Measurements from ENCODE around the gene CAPN11.

- TF ChIP-seq CTCF (IDR thresholded peaks at IDR 0.05) (no peak), POLR2A (IDR thresholded peaks at IDR 0.05) (no peak)
These were observed 25.4 kb upstream of the CAPN11 start for GRCh38 chr6:44133003-44133931.

Measured in thyroid gland (tissue), 4 donors.